Stimulated activated naive CD4-positive, alpha-beta T cell treated with Interleukin-2 at 50 U/mL for 16 hours (primary cell): ENCODE results near the gene TLK1.
"Not testable (repeated sequence)": the region's sequence is repeated elsewhere in the genome, so short reads cannot be mapped to it uniquely, and the experiment has no call there.

Source experiments
- DNase-seq: peaks from one replicate; lab custom pipeline; 2025; lab: John Stamatoyannopoulos, UW

TLK1 gene

DNA sequence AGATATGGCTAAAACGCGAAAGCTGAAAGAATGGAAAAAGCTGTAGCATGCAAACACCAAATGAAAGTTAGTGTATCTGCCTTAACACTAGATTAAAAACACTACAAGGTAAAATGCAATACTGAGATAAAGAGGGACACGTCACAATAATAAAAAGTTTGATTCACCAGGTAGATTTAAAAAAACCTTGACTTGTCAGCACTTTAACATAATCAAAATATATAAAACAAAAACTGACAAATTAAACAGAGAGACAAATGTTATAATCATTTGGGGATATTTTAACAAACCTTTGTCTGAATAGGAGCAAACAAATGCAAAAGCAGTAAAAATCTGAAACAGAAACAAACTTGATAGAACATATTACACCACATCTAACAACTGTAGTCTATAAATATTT lies 18.3 kb downstream of the TLK1 start:
- no peak for DNase-seq

- no peak for DNase-seq
These were observed 19.4 kb downstream of the TLK1 start for GRCh38 chr2:171141320-171141719.

DNA sequence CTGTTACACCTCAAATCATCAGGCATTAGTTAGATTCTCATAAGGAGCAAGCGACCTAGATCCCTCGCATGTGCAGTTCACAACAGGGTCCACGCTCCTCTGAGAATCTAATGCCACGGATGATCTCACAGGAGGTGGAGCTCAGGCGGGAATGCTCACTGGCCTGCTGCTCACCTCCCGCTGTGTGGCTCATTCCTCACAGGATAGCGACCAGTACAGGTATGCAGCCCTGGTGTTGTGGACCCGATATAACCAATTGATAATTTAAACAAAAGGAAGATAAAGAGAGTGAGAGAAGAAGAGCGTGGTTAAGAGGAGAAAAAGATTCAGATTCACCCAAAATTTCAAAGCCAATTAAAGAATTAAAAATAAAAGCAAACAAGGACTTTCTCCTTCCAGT lies 20.8 kb downstream of the TLK1 start:
- no peak for DNase-seq

DNA sequence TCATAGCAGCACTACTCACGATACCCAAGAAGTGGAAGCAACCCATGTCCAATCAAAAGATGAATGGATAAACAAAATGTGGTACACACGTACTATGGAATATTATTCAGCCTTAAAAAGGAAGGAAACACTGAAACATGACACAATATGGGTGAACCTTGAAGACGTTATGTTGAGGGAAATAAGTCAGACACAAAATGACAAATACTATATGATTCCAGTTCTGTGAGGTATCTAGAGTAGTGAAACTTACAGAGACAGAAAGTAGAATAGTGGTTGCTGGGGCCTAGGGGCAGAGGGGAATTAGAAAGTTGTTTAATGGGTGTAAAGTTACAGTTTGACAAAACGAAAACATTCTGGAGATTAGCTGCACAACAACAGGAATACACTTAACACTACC lies 24.7 kb downstream of the TLK1 start:
- no peak for DNase-seq

DNA sequence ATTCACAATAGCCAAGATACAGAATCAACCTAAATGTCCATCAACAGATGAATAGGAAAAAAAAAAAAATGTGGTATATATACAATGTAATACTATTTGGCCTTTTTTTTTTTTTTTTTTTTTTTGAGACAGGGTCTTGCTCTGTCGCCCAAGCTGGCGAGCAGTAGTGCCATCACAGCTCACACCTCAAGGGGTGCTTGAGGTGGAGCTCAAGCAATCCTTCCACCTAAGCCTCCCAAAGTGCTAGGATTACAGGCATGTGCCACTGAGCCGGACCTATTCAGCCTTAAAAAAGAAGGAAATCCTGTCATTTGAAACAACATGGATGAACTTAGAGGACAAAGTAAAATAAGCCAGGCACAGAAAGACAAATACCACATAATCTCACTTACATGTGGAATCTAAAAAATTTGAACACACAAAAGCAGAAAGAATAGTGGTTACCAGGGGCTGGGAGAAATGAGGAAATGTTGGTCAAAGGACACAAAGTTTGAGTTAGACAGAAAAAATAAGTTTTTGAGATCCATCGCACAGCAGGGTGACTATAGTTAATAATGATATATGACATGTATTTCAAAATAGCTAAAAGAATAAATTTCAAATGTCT lies 26.0 kb downstream of the TLK1 start:
- DNase-seq: no peak

- DNase-seq: no peak
These were observed 28.6 kb downstream of the TLK1 start for GRCh38 chr2:171132086-171132485.

GRCh38 chr2:171128461-171128860 lies 32.2 kb downstream of the TLK1 start:
- no peak for DNase-seq

GRCh38 chr2:171124541-171124940 lies 36.2 kb downstream of the TLK1 start:
- DNase-seq: no peak

- DNase-seq: no peak
These were observed 51.1 kb downstream of the TLK1 start for GRCh38 chr2:171109571-171109970.

GRCh38 chr2:171109020-171109419 lies 51.7 kb downstream of the TLK1 start:
- no peak for DNase-seq

- no peak for DNase-seq
These were observed 52.9 kb downstream of the TLK1 start for GRCh38 chr2:171107803-171108202.

- DNase-seq: no peak
These were observed 56.3 kb downstream of the TLK1 start for GRCh38 chr2:171104379-171104778.

GRCh38 chr2:171102802-171103201 lies 57.9 kb downstream of the TLK1 start:
- no peak for DNase-seq

DNA sequence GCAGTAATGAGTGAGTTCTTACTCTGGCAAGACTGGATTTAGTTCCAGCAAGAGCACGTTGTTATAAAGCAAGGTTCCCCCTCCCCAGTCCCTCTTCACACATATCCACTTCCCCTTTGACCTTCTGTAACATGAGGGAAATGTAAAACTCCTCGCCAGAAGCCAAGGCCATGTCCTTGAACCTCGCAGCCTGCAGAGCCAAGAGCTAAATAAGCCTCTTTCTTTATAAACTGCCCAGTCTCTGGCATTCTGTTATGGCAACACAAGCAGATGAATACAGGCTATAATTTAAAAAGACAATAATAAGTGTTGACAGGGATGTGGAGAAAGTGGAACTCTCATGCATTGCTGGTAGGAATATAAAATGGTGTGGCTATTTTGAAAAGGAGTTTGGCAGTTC lies 60.3 kb downstream of the TLK1 start:
- no peak for DNase-seq

GRCh38 chr2:171098607-171099006 lies 62.1 kb downstream of the TLK1 start:
- DNase-seq: no peak

GRCh38 chr2:171095014-171095582 lies 65.6 kb downstream of the TLK1 start:
- no peak for DNase-seq

DNA sequence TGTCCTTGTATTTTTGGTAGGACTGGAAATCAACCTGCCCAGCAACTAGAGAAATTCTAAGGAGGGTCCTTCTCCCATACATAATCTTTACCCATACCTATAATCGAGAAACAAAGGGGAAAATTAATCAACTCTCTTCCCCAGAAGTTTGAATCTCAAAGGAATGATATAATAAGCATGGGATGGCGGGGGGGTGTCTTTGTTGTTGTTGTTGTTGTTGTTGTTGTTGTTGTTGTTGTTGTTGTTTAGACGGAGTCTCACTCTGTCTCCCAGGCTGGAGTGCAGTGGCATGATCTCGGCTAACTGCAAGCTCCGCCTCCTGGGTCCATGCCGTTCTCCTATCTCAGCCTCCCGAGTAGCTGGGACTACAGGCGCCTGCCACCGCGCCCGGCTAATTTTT lies 69.2 kb downstream of the TLK1 start:
- not testable (repeated sequence) for DNase-seq

GRCh38 chr2:171089489-171089888 lies 71.2 kb downstream of the TLK1 start:
- DNase-seq: no peak

GRCh38 chr2:171088057-171088834 lies 72.4 kb downstream of the TLK1 start:
- no peak for DNase-seq

DNA sequence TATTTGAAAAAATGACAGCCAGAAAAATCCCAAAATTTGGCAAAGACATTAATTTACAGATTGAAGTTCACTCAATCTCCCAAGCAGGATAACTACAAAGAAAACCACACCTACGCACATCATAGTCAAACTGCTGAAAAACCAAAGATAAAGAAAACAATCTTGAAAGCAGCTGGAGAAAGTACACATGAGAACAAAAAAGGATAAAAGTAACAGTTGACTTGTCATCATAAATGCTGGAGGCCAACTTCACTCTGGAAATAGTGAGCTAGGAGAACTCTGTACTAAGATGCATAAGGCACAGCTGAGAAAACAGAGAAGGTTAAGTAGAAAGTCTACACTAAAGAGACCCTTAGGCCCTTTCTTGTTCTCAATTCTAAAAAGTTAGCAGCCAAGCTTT lies 73.1 kb downstream of the TLK1 start:
- DNase-seq: no peak

GRCh38 chr2:171086352-171087290 lies 74.1 kb downstream of the TLK1 start:
- DNase-seq: peak; percentile 11

DNA sequence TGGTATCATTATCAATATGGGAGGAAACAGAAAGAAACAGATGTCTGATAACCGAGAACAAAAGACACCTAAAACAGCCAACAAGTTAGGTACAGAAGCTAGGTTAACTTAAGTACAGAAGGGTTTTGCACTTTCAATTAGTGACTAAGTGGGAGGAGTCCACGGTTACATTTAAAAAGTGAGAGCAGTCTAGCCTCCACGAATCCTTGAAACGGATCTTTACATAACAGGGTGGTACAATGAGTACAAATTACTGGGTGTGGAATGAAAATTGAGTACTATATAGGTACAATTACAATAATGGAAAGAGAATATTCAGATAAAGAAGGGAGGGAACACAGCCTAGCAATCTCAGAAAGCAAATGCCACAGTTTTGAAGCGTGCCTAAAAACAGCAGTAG lies 76.6 kb downstream of the TLK1 start:
- no peak for DNase-seq
